ENCODE data around the gene PSMD11.

GRCh38 chr17:32520737-32521404, 76.6 kb downstream of the PSMD11 start:
- TF ChIP-seq YY1 (IDR thresholded peaks at IDR 0.05; ENCODE audit: insufficient read depth, insufficient replicate concordance, low read depth, low read length): no peak
- TF ChIP-seq SIN3A (IDR thresholded peaks at IDR 0.05; ENCODE audit: borderline replicate concordance, low read depth, low read length): no peak
- TF ChIP-seq RAD21 (CRISPR knock-in tag; IDR thresholded peaks at IDR 0.05): no peak
- no peak for TF ChIP-seq ZNF552 (CRISPR knock-in tag; IDR thresholded peaks at IDR 0.05; ENCODE audit: borderline replicate concordance)
- no peak for TF ChIP-seq SMC3 (IDR thresholded peaks at IDR 0.05; ENCODE audit: low read length)
- TF ChIP-seq ZNF747 (CRISPR knock-in tag; IDR thresholded peaks at IDR 0.05; ENCODE audit: borderline replicate concordance): no peak
- TF ChIP-seq DNMT3B (CRISPR knock-in tag; conservative IDR thresholded peaks at IDR 0.05): no peak
